K562 (cell line): Measurements from ENCODE around the gene CCSER1. TPM values are rescaled to one million over a fixed set of nuclear protein-coding genes. Genes with fewer than 3 reads are reported as not detected.

Experiments
- ATAC-seq: fragments of 200-7000 bp; cut with Tn5 transposase; 3 replicates; pipeline ENCODE4 v1.9.1; 2020; ENCODE audit warnings: moderate library complexity
- BruUV-seq: library from RNA; stranded (reverse); fragments of 400-500 nt; replicated peaks from 2 replicates; lab custom pipeline; 2021; lab: Mats Ljungman, UMichigan
- CTCF ChIA-PET: fragments of 300-600 bp; formaldehyde crosslinking; extraction: SDS; loops from one replicate; lab custom pipeline; 2021; ENCODE audit warnings: low intra/inter-chr PET ratio; lab: Yijun Ruan, JAX
- POLR2A ChIA-PET: fragments of 300-600, 350-650 bp; sonication (Branson Sonifier 250); formaldehyde crosslinking; extraction: SDS; loops from one replicate; lab custom pipeline; 2021; ENCODE audit warnings: antibody characterized with exemption, inconsistent platforms; lab: Yijun Ruan, JAX
- DNase-seq, 4 experiments: peaks; one replicate each; pipeline versions ENCODE4 v3.0.0 to v3.0.0-alpha.2; 2011 to 2018; ENCODE audit warnings: low spot score in 3 of 4, mixed read lengths in 3 of 4; ENCODE audit errors: extremely low read depth in 1 of 4
- FAIRE-seq: peaks from 2 replicates; lab custom pipeline; 2011; peaks lifted over from hg19 to GRCh38; lab: Jason Lieb, UNC
- H2AFZ ChIP-seq: 2 replicates; pipeline ENCODE4 v1.6.0; 2011; ENCODE audit warnings: low read depth, low read length, control low read depth, inconsistent platforms
- H3K27ac ChIP-seq: fragments of 200-600 bp; 3 replicates; pipeline ENCODE4 v1.8.0; 2011; ENCODE audit warnings: low read depth, mild to moderate bottlenecking, control low read depth, inconsistent platforms, low read length, moderate library complexity, mixed read lengths; ENCODE audit errors: extremely low read depth
- H3K27me3 ChIP-seq, 2 experiments: fragments of 300-600 bp in 1 of 2; 2 replicates in 1 of 2; 3 replicates in 1 of 2; pipeline versions ENCODE4 v1.6.0 to v1.8.0; 2011; ENCODE audit warnings: inconsistent platforms in 2 of 2, low read length in 2 of 2, mild to moderate bottlenecking in 1 of 2, mixed read lengths in 1 of 2, moderate library complexity in 1 of 2; ENCODE audit not compliant: control insufficient read depth in 2 of 2, insufficient read depth in 2 of 2
- H3K36me3 ChIP-seq: fragments of 300-600 bp; 3 replicates; pipeline ENCODE4 v1.8.0; 2011; ENCODE audit warnings: mild to moderate bottlenecking, low read length, inconsistent platforms; ENCODE audit not compliant: control insufficient read depth, insufficient read depth
- H3K4me1 ChIP-seq, 2 experiments: fragments of 200-600 bp in 1 of 2; replicated peaks in 1 of 2; 2 replicates in 1 of 2; 3 replicates in 1 of 2; pipeline versions ENCODE4 v1.5.1 to v1.8.0; 2011; ENCODE audit warnings: inconsistent platforms in 2 of 2, low read length in 2 of 2, mild to moderate bottlenecking in 1 of 2, mixed read lengths in 1 of 2, moderate library complexity in 1 of 2; ENCODE audit not compliant: control insufficient read depth in 2 of 2, insufficient read depth in 2 of 2
- H3K4me2 ChIP-seq: 2 replicates; pipeline ENCODE4 v1.6.1; 2011; ENCODE audit warnings: low read length, control low read depth, inconsistent platforms, mixed read lengths; ENCODE audit not compliant: insufficient read depth
- H3K4me3 ChIP-seq: fragments of 200-600 bp; sonication (generic), shearing (Covaris generic); 2 replicates; pipeline ENCODE4 v1.5.1; 2016; ENCODE audit warnings: control low read depth, inconsistent platforms
- H3K79me2 ChIP-seq: fragments of 200-600 bp; 3 replicates; pipeline ENCODE4 v1.8.0; 2011; ENCODE audit warnings: low read length, inconsistent platforms; ENCODE audit not compliant: control insufficient read depth, insufficient read depth
- H3K9ac ChIP-seq, 2 experiments: 2 replicates each; pipeline versions ENCODE4 v1.6.0 to v1.6.1; 2011; ENCODE audit warnings: low read depth in 2 of 2, low read length in 2 of 2, control low read depth in 1 of 2, inconsistent platforms in 1 of 2, mild to moderate bottlenecking in 1 of 2, mixed read lengths in 1 of 2; ENCODE audit not compliant: insufficient read depth in 1 of 2
- H3K9me1 ChIP-seq: one replicate; pipeline ENCODE4 v1.6.0; 2011; ENCODE audit warnings: inconsistent platforms, mild to moderate bottlenecking, low read length, moderate library complexity; ENCODE audit not compliant: control insufficient read depth, insufficient read depth
- H3K9me3 ChIP-seq: replicated peaks from 2 replicates; pipeline ENCODE4 v1.5.1; 2011; ENCODE audit warnings: low read depth, low read length, inconsistent platforms; ENCODE audit not compliant: control insufficient read depth, insufficient read depth
- H4K20me1 ChIP-seq: replicated peaks from 2 replicates; pipeline ENCODE4 v1.6.1; 2011; ENCODE audit warnings: low read length, inconsistent platforms, mixed read lengths; ENCODE audit not compliant: control insufficient read depth, insufficient read depth
- ATF4 ChIP-seq: fragments of 450-650 bp; formaldehyde crosslinking; IDR thresholded peaks from 2 replicates; pipeline ENCODE4 v1.4.0; 2022; ENCODE audit warnings: mild to moderate bottlenecking, moderate library complexity
- NR1H2 ChIP-seq: sonication (generic); formaldehyde crosslinking; IDR thresholded peaks from 2 replicates; pipeline ENCODE4 v1.4.0; 2020; ENCODE audit warnings: mild to moderate bottlenecking, missing genetic modification reagents
- RFX1 ChIP-seq: fragments of 450-650 bp; IDR thresholded peaks from 2 replicates; pipeline ENCODE4 v1.6.1; 2016; ENCODE audit warnings: mild to moderate bottlenecking, moderate library complexity
- THRB ChIP-seq: fragments of 450-650 bp; formaldehyde crosslinking; conservative IDR thresholded peaks from 2 replicates; pipeline ENCODE4 v1.4.0; 2022; ENCODE audit warnings: mild to moderate bottlenecking, missing genetic modification characterization
- ZNF277 ChIP-seq: fragments of 250-450 bp; sonication (Bioruptor Pico); IDR thresholded peaks from 2 replicates; pipeline ENCODE4 v1.8.0; 2022; ENCODE audit warnings: inconsistent platforms, mild to moderate bottlenecking, moderate library complexity, borderline replicate concordance
- ZNF280A ChIP-seq: fragments of 450-650 bp; IDR thresholded peaks from 2 replicates; pipeline ENCODE4 v1.6.1; 2018; ENCODE audit warnings: mild to moderate bottlenecking, low read depth; ENCODE audit not compliant: partially characterized antibody
- ZNF282 ChIP-seq: sonication (generic); formaldehyde crosslinking; IDR thresholded peaks from 2 replicates; pipeline ENCODE4 v1.8.1; 2023; ENCODE audit warnings: missing genetic modification reagents
- ZNF778 ChIP-seq: fragments of 450-650 bp; formaldehyde crosslinking; IDR thresholded peaks from 2 replicates; pipeline ENCODE4 v1.4.0; 2020; ENCODE audit warnings: mild to moderate bottlenecking, moderate library complexity
- whole genome bisulfite sequencing: fragments of 100-300 bp; shearing (Covaris generic); methylation state at CpG from one replicate; pipeline ENCODE4 v1.1.6; 2016; ENCODE audit warnings: low coverage, mixed read lengths; ENCODE audit not compliant: insufficient coverage; ENCODE audit errors: missing lambda C conversion rate; 5-methylcytosine and 5-hydroxymethylcytosine counted together
- in situ Hi-C: fragments of 300-500 bp; cut with MboI; formaldehyde crosslinking; loops from 4 replicates; pipeline ENCODE4 v1.15.0; 2018; ENCODE audit warnings: inconsistent platforms, mixed read lengths
- intact Hi-C: fragments of 100-400 bp; cut with micrococcal nuclease; formaldehyde crosslinking; loops from 2 replicates; pipeline ENCODE4 v1.14.2; 2022
- polyA plus RNA-seq, 8 experiments: library from polyadenylated mRNA; depleted of rRNA in 4 of 8; stranded (reverse) in 5 of 8; unstranded in 3 of 8; fragments of >200 nt; fragmentation: Nextera tagmentation in 2 of 8; fragmentation: Illumina TruSeq in 1 of 8; extraction: Ambion mirVana in 2 of 8; extraction: Trizol in 1 of 8; gene quantifications; 2 replicates each; pipeline versions ENCODE4 v1.2.1 to v1.2.3, GENCODE V29; 2011 to 2014; ENCODE audit warnings: inconsistent platforms in 1 of 8, missing spikeins in 1 of 8
- total RNA-seq, 7 experiments: library from RNA; depleted of rRNA in 6 of 7; stranded (reverse); fragments of >200 nt in 6 of 7; fragmentation: Illumina TruSeq in 2 of 7; extraction: Trizol in 2 of 7; gene quantifications; 2 replicates each; pipeline versions ENCODE4 v1.2.1 to v1.2.3, GENCODE V29; 2011 to 2021; ENCODE audit warnings: low replicate concordance in 1 of 7

Gene CCSER1
- total and polyA plus RNA-seq, 9 of the 15 experiments (the other 6 are each of a cell fraction or from before 2014, with no cell fraction given), result not detected

- TF ChIP-seq ZNF280A (no peak), RFX1 (peak; percentile 34; the same call in 1 of the 2 replicates)
- Histone ChIP-seq H3K27me3 (no peaks in the 10 kb centered on the region), H3K4me2 (no peak overlapping the region), H3K36me3 (no peaks in the 10 kb centered on the region), H3K9me3 (no peaks in the 10 kb centered on the region; the same call in 1 of the 2 replicates), H3K9me1 (no peaks in the 10 kb centered on the region), H3K4me1 (no peaks in the 10 kb centered on the region), H2AFZ (no peak overlapping the region), H4K20me1 (no peaks in the 10 kb centered on the region), H3K9ac (no peak overlapping the region), H3K79me2 (no peaks in the 10 kb centered on the region), H3K27ac (no peak overlapping the region), H3K4me3 (no peak overlapping the region)
- BruUV-seq, result no TSS peak
- ChIA-PET POLR2A (no interaction called here), CTCF (interaction anchor here (0.7 kb wide), 1 partner anchor 316 kb away, joined by 3 read pairs; no protein-coding TSS in a partner anchor)
- in situ Hi-C loops (no loop called here), intact Hi-C loops (no loop called here)
- DNase-seq (no peak), FAIRE-seq (no peak), ATAC-seq (no peak)
- WGBS, result 0% methylated on average over 2 of the region's 2 CpGs
Observed at GRCh38 chr4:91288702-91289311, 1161.6 kb downstream of the CCSER1 start.

DNA sequence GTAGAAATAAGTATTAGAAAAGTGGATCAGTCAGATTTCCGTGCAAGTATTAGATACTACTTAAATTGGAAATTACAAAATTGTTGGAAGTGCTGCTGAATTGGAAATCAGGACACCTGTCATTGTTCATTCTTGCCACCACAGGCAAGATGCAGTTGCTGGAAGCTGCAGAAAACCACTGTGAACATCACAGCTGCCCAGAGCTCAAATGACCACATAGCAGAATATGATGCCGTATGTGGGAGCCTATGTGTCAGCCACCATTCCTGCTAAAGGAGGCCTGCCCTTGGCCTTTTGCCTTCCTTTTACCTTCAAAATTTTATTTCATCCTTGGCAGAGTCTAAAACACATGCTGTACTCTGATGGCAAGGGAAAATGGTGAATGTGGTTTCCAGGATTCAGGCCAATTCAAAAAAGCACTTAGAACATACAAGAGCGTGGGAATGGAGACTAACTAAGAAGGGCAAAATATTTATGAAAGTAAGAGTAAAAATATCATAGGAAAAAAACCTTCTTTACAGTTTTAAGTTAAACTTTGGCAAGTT, 1171.0 kb downstream of the CCSER1 start:
- ChIA-PET CTCF (no interaction called here), POLR2A (no interaction called here)
- 0% methylated on average over 3 of the region's 3 CpGs for WGBS
- in situ Hi-C loops, result no loop called here
- Histone ChIP-seq H3K4me2 (no peak overlapping the region), H4K20me1 (no peaks in the 10 kb centered on the region), H3K27me3 (no peaks in the 10 kb centered on the region), H3K9ac (no peak overlapping the region), H3K4me3 (no peak overlapping the region), H3K79me2 (no peaks in the 10 kb centered on the region), H2AFZ (no peak overlapping the region), H3K27ac (no peak overlapping the region), H3K9me1 (no peaks in the 10 kb centered on the region), H3K9me3 (0 out of 2 replicates have a peak, but pooled peaks cover 1% of the 10 kb centered on the region), H3K4me1 (no peaks in the 10 kb centered on the region), H3K36me3 (no peaks in the 10 kb centered on the region)
- intact Hi-C loops, result no loop called here
- ATAC-seq, result no peak
- no peak for DNase-seq
- no peak for FAIRE-seq
- BruUV-seq, result no TSS peak
- TF ChIP-seq ZNF277 (CRISPR knock-in tag) (no peak), THRB (CRISPR knock-in tag) (no peak), NR1H2 (no peak), ATF4 (CRISPR knock-in tag) (no peak), ZNF778 (CRISPR knock-in tag) (no peak), ZNF282 (CRISPR knock-in tag) (no peak)
